Measurements from ENCODE around the gene ARHGAP30. TPM values are rescaled to one million over a fixed set of nuclear protein-coding genes. Genes with fewer than 3 reads are reported as not detected.
A peak's percentile ranks its signal among the peaks of the same experiment; 100 is the strongest.

Gene ARHGAP30
- total and polyA plus RNA-seq, 2 of the 4 experiments (the other 2 are of a cell fraction) = 0.02 TPM; not detected in 1

GRCh38 chr1:161089251-161089924, 19.7 kb upstream of the ARHGAP30 start, which contains the start of gene NECTIN4:
NECTIN4 (minus strand) TSS chr1:161089558; CDS start chr1:161089296, 262 bp downstream.
- Histone ChIP-seq H3K27me3 (ENCODE audit: control insufficient read depth, insufficient read depth, low read length) (no peaks in the 10 kb centered on the region), H2AFZ (replicated peaks; ENCODE audit: low read length, poor library complexity) (peak within 1 kb of the TSS; percentile 16), H3K27ac (ENCODE audit: insufficient read depth, low read length) (no peak within 1 kb of the TSS), H3K36me3 (ENCODE audit: control insufficient read depth, insufficient read depth, low read length) (no peaks in the 10 kb centered on the region), H3K9ac (ENCODE audit: low read depth, low read length) (no peak within 1 kb of the TSS), H4K8ac (ENCODE audit: low read depth in 2 of 2, low read length in 2 of 2) (no peak within 1 kb of the TSS), H2AK5ac (ENCODE audit: low read depth, low read length) (0 out of 2 replicates have a peak within 1 kb of the TSS, but pooled peaks have one; percentile 56), H3K56ac (ENCODE audit: extremely low read depth, insufficient read depth, low read length) (no peak within 1 kb of the TSS), H3K4me1 (ENCODE audit: control insufficient read depth, insufficient read depth, low read length) (peaks cover 19% of the 10 kb centered on the region), H3K4me3 (ENCODE audit: insufficient read depth, low read depth, low read length) (no peak within 1 kb of the TSS), H2AK9ac (replicated peaks; ENCODE audit: low read depth, low read length, poor library complexity) (peak within 1 kb of the TSS; percentile 69), H4K91ac (ENCODE audit: insufficient read depth, low read depth, low read length) (no peak within 1 kb of the TSS), H4K5ac (ENCODE audit: low read depth, low read length) (peak within 1 kb of the TSS; percentile 21; the same call in 1 of the 2 replicates), H3K4me2 (ENCODE audit: low read depth, low read length) (no peak within 1 kb of the TSS), H4K20me1 (ENCODE audit: insufficient read depth, low read length) (no peaks in the 10 kb centered on the region), H3K9me3 (ENCODE audit: control insufficient read depth, insufficient read depth, low read length) (no peaks in the 10 kb centered on the region), H3K9me1 (ENCODE audit: insufficient read depth, low read length) (peaks cover 19% of the 10 kb centered on the region), H2BK120ac (ENCODE audit: low read depth, low read length) (no peak within 1 kb of the TSS; the same call in 1 of the 2 replicates), H2BK15ac (ENCODE audit: low read depth, low read length) (no peak within 1 kb of the TSS; the same call in 2 of the 3 replicates), H3K23ac (ENCODE audit: low read depth, low read length) (no peak within 1 kb of the TSS), H3K4ac (ENCODE audit: low read depth, low read length) (no peak within 1 kb of the TSS; the same call in 1 of the 2 replicates), H3K18ac (ENCODE audit: low read depth, low read length) (0 out of 2 replicates have a peak within 1 kb of the TSS, but pooled peaks have one; percentile 27), H3K14ac (replicated peaks; ENCODE audit: low read depth, low read length) (no peak within 1 kb of the TSS; the same call in none of the 2 replicates), H2BK5ac (ENCODE audit: low read depth, low read length, poor library complexity, severe bottlenecking) (peak within 1 kb of the TSS; percentile 10), H3K79me1 (ENCODE audit: low read depth in 1 of 2, low read length in 2 of 2) (no peaks in the 10 kb centered on the region), H2BK20ac (ENCODE audit: low read depth, low read length) (no peak within 1 kb of the TSS)
- ATAC-seq (ENCODE audit: low read depth) (no peak), DNase-seq (no peak)
- dilution Hi-C loops (cut with HindIII; ENCODE audit: low sequenced_read_pairs, unreplicated experiment) = no loop called here
- WGBS, 2 experiments (ENCODE audit: extremely low coverage in 2 of 2, insufficient read length in 1 of 2) = 49% methylated on average over 9 of the region's 22 CpGs; no CpG with 5 or more reads in 1 of the 2 experiments
- ChIA-PET POLR2A (ENCODE audit: unreplicated experiment) (no interaction called here), CTCF (interaction anchor here (1.0 kb wide), 1 partner anchor 8 kb away, joined by 4 read pairs; no protein-coding TSS in a partner anchor)
- intact Hi-C loops (cut with micrococcal nuclease) = no loop called here
- BruUV-seq (replicated peaks) = no TSS peak
- in situ Hi-C loops (cut with MboI; ENCODE audit: low sequenced_read_pairs) = no loop called here
- TF ChIP-seq MAZ (IDR thresholded peaks at IDR 0.05; ENCODE audit: borderline replicate concordance, low read depth, low read length) (no peak), ELK1 (IDR thresholded peaks at IDR 0.05; ENCODE audit: borderline replicate concordance, low read depth, low read length) (no peak), RCOR1 (IDR thresholded peaks at IDR 0.05; ENCODE audit: insufficient replicate concordance, low read length) (no peak), RAD21 (IDR thresholded peaks at IDR 0.05; ENCODE audit: low read length) (no peak), CHD1 (IDR thresholded peaks at IDR 0.05; ENCODE audit: low read depth, low read length) (no peak), USF2 (IDR thresholded peaks at IDR 0.05; ENCODE audit: low read depth, low read length) (no peak), SMC3 (IDR thresholded peaks at IDR 0.05; ENCODE audit: low read depth, low read length) (no peak), RFX5 (IDR thresholded peaks at IDR 0.05; ENCODE audit: low read depth, low read length) (no peak), CEBPB (IDR thresholded peaks at IDR 0.05; ENCODE audit: low read depth, low read length) (no peak), MAFK (IDR thresholded peaks at IDR 0.05; ENCODE audit: low read depth, low read length) (no peak), POLR2A (IDR thresholded peaks at IDR 0.05; ENCODE audit: low read depth, low read length) (no peak), CTCF (conservative IDR thresholded peaks at IDR 0.05; ENCODE audit: low read depth, low read length) (no peak), NFE2L2 (IDR thresholded peaks at IDR 0.05; ENCODE audit: low read depth, low read length) (no peak), BHLHE40 (IDR thresholded peaks at IDR 0.05; ENCODE audit: low read depth, low read length) (no peak), FOS (IDR thresholded peaks at IDR 0.05; ENCODE audit: low read depth, low read length) (no peak)

Measured in IMR-90 (cell line).